ENCODE data around the gene MYL5. TPM values are rescaled to one million over a fixed set of nuclear protein-coding genes. Genes with fewer than 3 reads are reported as not detected.

The MYL5 gene
- polyA plus RNA-seq, 1 donor: 1,006 TPM

GRCh38 chr4:675036-675882 is 917 bp downstream of the MYL5 start:
- no peak for DNase-seq

- DNase-seq: no peak
Measured at GRCh38 chr4:675980-676870, 1.9 kb downstream of the MYL5 start.

GRCh38 chr4:676871-677235 is 2.5 kb downstream of the MYL5 start:
- DNase-seq: no peak

- DNase-seq: no peak
Measured at GRCh38 chr4:677431-678293, 3.3 kb downstream of the MYL5 start.

GRCh38 chr4:678331-679103 is 4.2 kb downstream of the MYL5 start:
- DNase-seq: no peak

GRCh38 chr4:679104-679481 is 4.8 kb downstream of the MYL5 start:
- no peak for DNase-seq

GRCh38 chr4:679629-680028 is 5.3 kb downstream of the MYL5 start:
- DNase-seq: no peak

GRCh38 chr4:680091-680490 is 5.7 kb downstream of the MYL5 start:
- DNase-seq: no peak

GRCh38 chr4:680551-680927 is 6.2 kb downstream of the MYL5 start:
- DNase-seq: no peak

GRCh38 chr4:680928-681645 is 6.7 kb downstream of the MYL5 start:
- peak; percentile 74 for DNase-seq

- no peak for DNase-seq
Measured at GRCh38 chr4:681736-682451, 7.6 kb downstream of the MYL5 start.

GRCh38 chr4:682490-683172 is 8.3 kb downstream of the MYL5 start:
- DNase-seq: no peak

GRCh38 chr4:683247-683897 is 9.0 kb downstream of the MYL5 start:
- DNase-seq: no peak

- DNase-seq: peak; percentile 76
Measured at GRCh38 chr4:683982-684622, 9.8 kb downstream of the MYL5 start.

GRCh38 chr4:684623-685327 is 10.4 kb downstream of the MYL5 start:
- no peak for DNase-seq

- no peak for DNase-seq
Measured at GRCh38 chr4:685679-686412, 11.5 kb downstream of the MYL5 start.

GRCh38 chr4:686413-687040 is 12.2 kb downstream of the MYL5 start:
- no peak for DNase-seq
